Measurements from ENCODE around the gene MAF. TPM values are rescaled to one million over a fixed set of nuclear protein-coding genes. Genes with fewer than 3 reads are reported as not detected.

The MAF gene
- total and polyA plus RNA-seq, 2 of the 13 experiments (the other 11 are each of a cell fraction or from before 2014, with no cell fraction given), result 0.07 to 0.31 TPM

DNA sequence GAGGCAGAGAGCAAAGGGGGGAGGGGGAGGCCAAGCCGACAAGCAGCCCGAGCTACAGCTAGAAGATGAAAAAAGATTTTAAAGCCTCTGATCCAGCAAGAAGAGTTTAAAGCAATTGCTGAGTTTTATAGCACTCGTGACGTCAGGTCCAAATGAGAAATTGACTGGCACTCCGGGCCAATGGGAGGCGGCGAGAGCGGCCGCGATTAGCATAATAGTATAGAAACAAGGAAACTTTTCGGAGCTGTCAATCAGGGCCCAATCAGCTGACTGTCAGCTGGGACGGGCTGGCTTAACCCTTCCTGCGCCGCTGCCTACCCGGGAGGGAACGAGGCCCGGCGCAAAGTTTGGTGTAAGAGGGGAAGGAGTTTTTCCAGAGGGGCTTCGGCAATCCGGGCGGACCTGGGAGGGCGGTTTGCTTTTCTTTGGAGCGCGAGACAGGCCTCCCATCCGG, at the start of gene MAF (continued):
- TF ChIP-seq TBX3 (IDR thresholded peaks at IDR 0.05; ENCODE audit: borderline replicate concordance) (no peak), ZNF263 (CRISPR knock-in tag; IDR thresholded peaks at IDR 0.05) (no peak), ZNF7 (CRISPR knock-in tag; IDR thresholded peaks at IDR 0.05) (no peak), NFYC (CRISPR knock-in tag; IDR thresholded peaks at IDR 0.05) (0 out of 2 replicates have a peak, but pooled peaks have one; percentile 41), ZSCAN25 (CRISPR knock-in tag; IDR thresholded peaks at IDR 0.05) (0 out of 2 replicates have a peak, but pooled peaks have one; percentile 15), ZNF160 (CRISPR knock-in tag; IDR thresholded peaks at IDR 0.05) (0 out of 2 replicates have a peak, but pooled peaks have one; percentile 2), NFYB (CRISPR knock-in tag; IDR thresholded peaks at IDR 0.05) (peak; percentile 45; the same call in 1 of the 2 replicates), SNAPC2 (CRISPR knock-in tag; IDR thresholded peaks at IDR 0.05) (no peak), XBP1 (CRISPR knock-in tag; IDR thresholded peaks at IDR 0.05) (no peak), PHF8 (CRISPR knock-in tag; IDR thresholded peaks at IDR 0.05) (no peak), ZNF749 (CRISPR knock-in tag; IDR thresholded peaks at IDR 0.05; ENCODE audit: borderline replicate concordance) (no peak), PPARG (CRISPR knock-in tag; conservative IDR thresholded peaks at IDR 0.05) (no peak), ERF (CRISPR knock-in tag; IDR thresholded peaks at IDR 0.05) (no peak)
- TF ChIP-seq, protein P1, sequence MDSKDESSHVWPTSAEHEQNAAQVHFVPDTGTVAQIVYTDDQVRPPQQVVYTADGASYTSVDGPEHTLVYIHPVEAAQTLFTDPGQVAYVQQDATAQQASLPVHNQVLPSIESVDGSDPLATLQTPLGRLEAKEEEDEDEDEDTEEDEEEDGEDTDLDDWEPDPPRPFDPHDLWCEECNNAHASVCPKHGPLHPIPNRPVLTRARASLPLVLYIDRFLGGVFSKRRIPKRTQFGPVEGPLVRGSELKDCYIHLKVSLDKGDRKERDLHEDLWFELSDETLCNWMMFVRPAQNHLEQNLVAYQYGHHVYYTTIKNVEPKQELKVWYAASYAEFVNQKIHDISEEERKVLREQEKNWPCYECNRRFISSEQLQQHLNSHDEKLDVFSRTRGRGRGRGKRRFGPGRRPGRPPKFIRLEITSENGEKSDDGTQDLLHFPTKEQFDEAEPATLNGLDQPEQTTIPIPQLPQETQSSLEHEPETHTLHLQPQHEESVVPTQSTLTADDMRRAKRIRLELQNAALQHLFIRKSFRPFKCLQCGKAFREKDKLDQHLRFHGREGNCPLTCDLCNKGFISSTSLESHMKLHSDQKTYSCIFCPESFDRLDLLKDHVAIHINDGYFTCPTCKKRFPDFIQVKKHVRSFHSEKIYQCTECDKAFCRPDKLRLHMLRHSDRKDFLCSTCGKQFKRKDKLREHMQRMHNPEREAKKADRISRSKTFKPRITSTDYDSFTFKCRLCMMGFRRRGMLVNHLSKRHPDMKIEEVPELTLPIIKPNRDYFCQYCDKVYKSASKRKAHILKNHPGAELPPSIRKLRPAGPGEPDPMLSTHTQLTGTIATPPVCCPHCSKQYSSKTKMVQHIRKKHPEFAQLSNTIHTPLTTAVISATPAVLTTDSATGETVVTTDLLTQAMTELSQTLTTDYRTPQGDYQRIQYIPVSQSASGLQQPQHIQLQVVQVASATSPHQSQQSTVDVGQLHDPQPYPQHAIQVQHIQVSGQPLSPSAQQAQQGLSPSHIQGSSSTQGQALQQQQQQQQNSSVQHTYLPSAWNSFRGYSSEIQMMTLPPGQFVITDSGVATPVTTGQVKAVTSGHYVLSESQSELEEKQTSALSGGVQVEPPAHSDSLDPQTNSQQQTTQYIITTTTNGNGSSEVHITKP (CRISPR knock-in tag; IDR thresholded peaks at IDR 0.05; ENCODE audit: low read depth), result no peak
- TF ChIP-seq, protein P2, sequence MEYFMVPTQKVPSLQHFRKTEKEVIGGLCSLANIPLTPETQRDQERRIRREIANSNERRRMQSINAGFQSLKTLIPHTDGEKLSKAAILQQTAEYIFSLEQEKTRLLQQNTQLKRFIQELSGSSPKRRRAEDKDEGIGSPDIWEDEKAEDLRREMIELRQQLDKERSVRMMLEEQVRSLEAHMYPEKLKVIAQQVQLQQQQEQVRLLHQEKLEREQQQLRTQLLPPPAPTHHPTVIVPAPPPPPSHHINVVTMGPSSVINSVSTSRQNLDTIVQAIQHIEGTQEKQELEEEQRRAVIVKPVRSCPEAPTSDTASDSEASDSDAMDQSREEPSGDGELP (IDR thresholded peaks at IDR 0.05; ENCODE audit: borderline replicate concordance, low read depth), result peak; percentile 97
- TF ChIP-seq, protein P3, sequence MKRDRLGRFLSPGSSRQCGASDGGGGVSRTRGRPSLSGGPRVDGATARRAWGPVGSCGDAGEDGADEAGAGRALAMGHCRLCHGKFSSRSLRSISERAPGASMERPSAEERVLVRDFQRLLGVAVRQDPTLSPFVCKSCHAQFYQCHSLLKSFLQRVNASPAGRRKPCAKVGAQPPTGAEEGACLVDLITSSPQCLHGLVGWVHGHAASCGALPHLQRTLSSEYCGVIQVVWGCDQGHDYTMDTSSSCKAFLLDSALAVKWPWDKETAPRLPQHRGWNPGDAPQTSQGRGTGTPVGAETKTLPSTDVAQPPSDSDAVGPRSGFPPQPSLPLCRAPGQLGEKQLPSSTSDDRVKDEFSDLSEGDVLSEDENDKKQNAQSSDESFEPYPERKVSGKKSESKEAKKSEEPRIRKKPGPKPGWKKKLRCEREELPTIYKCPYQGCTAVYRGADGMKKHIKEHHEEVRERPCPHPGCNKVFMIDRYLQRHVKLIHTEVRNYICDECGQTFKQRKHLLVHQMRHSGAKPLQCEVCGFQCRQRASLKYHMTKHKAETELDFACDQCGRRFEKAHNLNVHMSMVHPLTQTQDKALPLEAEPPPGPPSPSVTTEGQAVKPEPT (CRISPR knock-in tag; IDR thresholded peaks at IDR 0.05; ENCODE audit: low read depth), result no peak
- TF ChIP-seq, protein P4, sequence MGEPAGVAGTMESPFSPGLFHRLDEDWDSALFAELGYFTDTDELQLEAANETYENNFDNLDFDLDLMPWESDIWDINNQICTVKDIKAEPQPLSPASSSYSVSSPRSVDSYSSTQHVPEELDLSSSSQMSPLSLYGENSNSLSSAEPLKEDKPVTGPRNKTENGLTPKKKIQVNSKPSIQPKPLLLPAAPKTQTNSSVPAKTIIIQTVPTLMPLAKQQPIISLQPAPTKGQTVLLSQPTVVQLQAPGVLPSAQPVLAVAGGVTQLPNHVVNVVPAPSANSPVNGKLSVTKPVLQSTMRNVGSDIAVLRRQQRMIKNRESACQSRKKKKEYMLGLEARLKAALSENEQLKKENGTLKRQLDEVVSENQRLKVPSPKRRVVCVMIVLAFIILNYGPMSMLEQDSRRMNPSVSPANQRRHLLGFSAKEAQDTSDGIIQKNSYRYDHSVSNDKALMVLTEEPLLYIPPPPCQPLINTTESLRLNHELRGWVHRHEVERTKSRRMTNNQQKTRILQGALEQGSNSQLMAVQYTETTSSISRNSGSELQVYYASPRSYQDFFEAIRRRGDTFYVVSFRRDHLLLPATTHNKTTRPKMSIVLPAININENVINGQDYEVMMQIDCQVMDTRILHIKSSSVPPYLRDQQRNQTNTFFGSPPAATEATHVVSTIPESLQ (CRISPR knock-in tag; conservative IDR thresholded peaks at IDR 0.05), result no peak
- TF ChIP-seq, protein P5, sequence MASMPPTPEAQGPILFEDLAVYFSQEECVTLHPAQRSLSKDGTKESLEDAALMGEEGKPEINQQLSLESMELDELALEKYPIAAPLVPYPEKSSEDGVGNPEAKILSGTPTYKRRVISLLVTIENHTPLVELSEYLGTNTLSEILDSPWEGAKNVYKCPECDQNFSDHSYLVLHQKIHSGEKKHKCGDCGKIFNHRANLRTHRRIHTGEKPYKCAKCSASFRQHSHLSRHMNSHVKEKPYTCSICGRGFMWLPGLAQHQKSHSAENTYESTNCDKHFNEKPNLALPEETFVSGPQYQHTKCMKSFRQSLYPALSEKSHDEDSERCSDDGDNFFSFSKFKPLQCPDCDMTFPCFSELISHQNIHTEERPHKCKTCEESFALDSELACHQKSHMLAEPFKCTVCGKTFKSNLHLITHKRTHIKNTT (CRISPR knock-in tag; IDR thresholded peaks at IDR 0.05), result no peak
- TF ChIP-seq, protein P6, sequence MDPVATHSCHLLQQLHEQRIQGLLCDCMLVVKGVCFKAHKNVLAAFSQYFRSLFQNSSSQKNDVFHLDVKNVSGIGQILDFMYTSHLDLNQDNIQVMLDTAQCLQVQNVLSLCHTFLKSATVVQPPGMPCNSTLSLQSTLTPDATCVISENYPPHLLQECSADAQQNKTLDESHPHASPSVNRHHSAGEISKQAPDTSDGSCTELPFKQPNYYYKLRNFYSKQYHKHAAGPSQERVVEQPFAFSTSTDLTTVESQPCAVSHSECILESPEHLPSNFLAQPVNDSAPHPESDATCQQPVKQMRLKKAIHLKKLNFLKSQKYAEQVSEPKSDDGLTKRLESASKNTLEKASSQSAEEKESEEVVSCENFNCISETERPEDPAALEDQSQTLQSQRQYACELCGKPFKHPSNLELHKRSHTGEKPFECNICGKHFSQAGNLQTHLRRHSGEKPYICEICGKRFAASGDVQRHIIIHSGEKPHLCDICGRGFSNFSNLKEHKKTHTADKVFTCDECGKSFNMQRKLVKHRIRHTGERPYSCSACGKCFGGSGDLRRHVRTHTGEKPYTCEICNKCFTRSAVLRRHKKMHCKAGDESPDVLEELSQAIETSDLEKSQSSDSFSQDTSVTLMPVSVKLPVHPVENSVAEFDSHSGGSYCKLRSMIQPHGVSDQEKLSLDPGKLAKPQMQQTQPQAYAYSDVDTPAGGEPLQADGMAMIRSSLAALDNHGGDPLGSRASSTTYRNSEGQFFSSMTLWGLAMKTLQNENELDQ (CRISPR knock-in tag; IDR thresholded peaks at IDR 0.05; ENCODE audit: borderline replicate concordance), result no peak
